ENCODE data around the gene CORO6. TPM values are rescaled to one million over a fixed set of nuclear protein-coding genes. Genes with fewer than 3 reads are reported as not detected.
A peak's percentile ranks its signal among the peaks of the same experiment; 100 is the strongest.

The CORO6 gene
- total and polyA plus RNA-seq, 7 experiments from 2014 or later = 0.15 to 3.1 (median 1.5) TPM

DNA sequence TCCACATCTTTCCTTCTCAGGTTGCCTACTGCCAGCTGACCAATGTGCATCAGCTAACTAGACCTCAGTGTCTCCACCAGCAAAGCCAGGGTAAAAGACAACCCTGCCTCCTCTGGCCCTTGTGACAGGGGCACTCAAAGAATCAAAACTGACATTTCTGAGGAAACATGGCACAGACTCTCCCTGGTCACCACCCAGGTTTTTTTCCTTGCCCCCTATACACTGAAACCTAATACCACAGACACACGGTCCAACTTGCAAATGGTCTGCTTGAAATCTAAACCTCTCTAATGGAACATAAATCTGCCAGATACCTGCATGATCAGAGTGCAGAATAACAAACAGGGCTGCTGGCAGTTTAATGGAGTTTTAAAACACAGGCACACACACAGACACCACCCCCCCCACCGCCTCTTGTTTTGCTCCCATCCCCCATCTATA lies 19.5 kb upstream of the CORO6 start:
- ChIA-PET POLR2A (interaction anchor here (0.5 to 0.7 kb wide), 2 partner anchors 66 to 285 kb away, joined by 3 to 4 read pairs; no protein-coding TSS in a partner anchor), CTCF (interaction anchor here (0.7 to 7.6 kb wide), 6 partner anchors 21 to 289 kb away, joined by 3 to 122 read pairs (median 4); no protein-coding TSS in a partner anchor)
- no peaks in the 10 kb centered on the region for H3K4me1 ChIP-seq (ENCODE audit: control insufficient read depth in 2 of 2, insufficient read depth in 2 of 2, low read length in 2 of 2)
- Mint-ChIP-seq H3K27ac (peak overlapping the region; percentile 51 to 86 (median 80)), H3K4me1 (peaks cover 0 to 35% (median 22%) of the 10 kb centered on the region in 7 donors), H3K9me3 (no peaks in the 10 kb centered on the region), H3K4me3 (no peak overlapping the region), H3K36me3 (peaks cover 0 to 13% (median 10%) of the 10 kb centered on the region in 5 donors), H3K27me3 (no peaks in the 10 kb centered on the region)
- H3K9me3 ChIP-seq (ENCODE audit: control insufficient read depth in 2 of 3, low read length in 3 of 3) = no peaks in the 10 kb centered on the region
- H3K27me3 ChIP-seq (ENCODE audit: control insufficient read depth in 2 of 2, insufficient read depth in 2 of 2, low read length in 2 of 2) = no peaks in the 10 kb centered on the region
- H3K36me3 ChIP-seq (ENCODE audit: control insufficient read depth in 2 of 3, insufficient read depth in 3 of 3, low read length in 3 of 3) = peaks cover 0 to 44% (median 0%) of the 10 kb centered on the region in 3 experiments
- DNase-seq = no peak
- ATAC-seq = no peak
- no peak overlapping the region for H3K4me3 ChIP-seq (ENCODE audit: low read length)
- H3K27ac ChIP-seq (ENCODE audit: low read depth, low read length) = peak overlapping the region; percentile 3
- intact Hi-C loops (cut with micrococcal nuclease) = loop anchor here (5.0 kb wide), 2 partner anchors 35 to 380 kb away; no protein-coding TSS in a partner anchor

DNA sequence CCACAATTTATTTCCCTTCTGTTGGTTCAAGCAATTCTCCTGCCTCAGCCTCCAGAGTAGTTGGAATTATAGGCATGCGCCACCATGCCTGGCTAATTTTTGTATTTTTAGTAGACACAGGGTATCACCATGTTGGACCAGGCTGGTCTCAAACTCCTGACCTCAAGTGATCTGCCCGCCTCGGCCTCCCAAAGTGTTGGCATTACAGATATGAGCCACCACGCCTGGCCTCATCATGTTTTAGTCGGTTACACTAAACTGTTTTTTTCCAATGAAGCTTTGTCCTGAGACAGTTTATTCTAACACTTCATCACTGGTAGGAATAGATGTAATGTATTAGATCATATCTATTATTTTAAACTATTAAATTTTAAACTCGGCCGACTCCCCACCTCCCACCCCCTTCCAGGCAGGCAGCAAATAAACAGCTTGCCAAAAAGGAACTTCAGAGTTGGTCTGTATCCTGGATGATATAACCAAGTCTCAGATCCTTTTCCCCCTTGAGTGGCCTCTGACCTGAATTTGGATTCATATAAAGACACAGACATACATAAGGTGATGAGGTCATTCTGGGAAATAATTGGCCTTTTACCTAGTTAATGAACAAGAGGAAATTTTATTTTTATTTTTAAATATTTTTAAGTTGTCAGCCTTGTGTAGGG lies 18.4 kb upstream of the CORO6 start:
- no peak for DNase-seq
- no peaks in the 10 kb centered on the region for H3K4me1 ChIP-seq (ENCODE audit: control insufficient read depth in 2 of 2, insufficient read depth in 2 of 2, low read length in 2 of 2)
- no peak overlapping the region for H3K4me3 ChIP-seq (ENCODE audit: low read length)
- Mint-ChIP-seq H3K9me3 (peaks cover 0 to 2% (median 0%) of the 10 kb centered on the region in 11 donors), H3K4me3 (no peak overlapping the region), H3K36me3 (peaks cover 0 to 20% (median 16%) of the 10 kb centered on the region in 5 donors), H3K27ac (peak overlapping the region in 8 of 9 donors; percentile 55 to 88 (median 75)), H3K4me1 (peaks cover 0 to 35% (median 22%) of the 10 kb centered on the region in 7 donors), H3K27me3 (no peaks in the 10 kb centered on the region)
- H3K27me3 ChIP-seq (ENCODE audit: control insufficient read depth in 2 of 2, insufficient read depth in 2 of 2, low read length in 2 of 2) = no peaks in the 10 kb centered on the region
- ChIA-PET POLR2A (interaction anchor here (0.7 kb wide), 1 partner anchor 32 kb away, joined by 3 read pairs; no protein-coding TSS in a partner anchor), CTCF (interaction anchor here (0.6 to 7.6 kb wide), 4 partner anchors 12 to 169 kb away, joined by 3 to 122 read pairs (median 4); no protein-coding TSS in a partner anchor)
- intact Hi-C loops (cut with micrococcal nuclease) = loop anchor here (5.0 kb wide), 2 partner anchors 36 to 381 kb away; no protein-coding TSS in a partner anchor
- ATAC-seq = no peak
- no peaks in the 10 kb centered on the region for H3K9me3 ChIP-seq (ENCODE audit: control insufficient read depth in 2 of 3, low read length in 3 of 3)
- H3K27ac ChIP-seq (ENCODE audit: low read depth, low read length) = no peak overlapping the region
- peaks cover 0 to 49% (median 3%) of the 10 kb centered on the region in 3 experiments for H3K36me3 ChIP-seq (ENCODE audit: control insufficient read depth in 2 of 3, insufficient read depth in 3 of 3, low read length in 3 of 3)

- H3K27ac ChIP-seq (ENCODE audit: low read depth, low read length) = no peak overlapping the region
- H3K9me3 Mint-ChIP-seq = peaks cover 0 to 2% (median 0%) of the 10 kb centered on the region in 11 donors
- ATAC-seq = no peak
These were observed 17.7 kb upstream of the CORO6 start for GRCh38 chr17:29640413-29640812.

GRCh38 chr17:29633886-29634285 lies 11.2 kb upstream of the CORO6 start:
- intact Hi-C loops (cut with micrococcal nuclease) = no loop called here
- POLR2A ChIA-PET = no interaction called here
- Mint-ChIP-seq H3K27ac (peak overlapping the region in 8 of 9 donors; percentile 17 to 69 (median 50)), H3K36me3 (peaks cover 3 to 30% (median 21%) of the 10 kb centered on the region in 5 donors), H3K27me3 (no peaks in the 10 kb centered on the region), H3K9me3 (peaks cover 0 to 2% (median 0%) of the 10 kb centered on the region in 11 donors), H3K4me1 (peaks cover 6 to 25% (median 16%) of the 10 kb centered on the region in 7 donors), H3K4me3 (no peak overlapping the region)
- H3K36me3 ChIP-seq (ENCODE audit: control insufficient read depth in 2 of 3, insufficient read depth in 3 of 3, low read length in 3 of 3) = peaks cover 5 to 71% (median 14%) of the 10 kb centered on the region in 3 experiments
- no peaks in the 10 kb centered on the region for H3K27me3 ChIP-seq (ENCODE audit: control insufficient read depth in 2 of 2, insufficient read depth in 2 of 2, low read length in 2 of 2)
- CTCF ChIA-PET = interaction anchor here (1.9 kb wide), 1 partner anchor 9 kb away, joined by 6 read pairs; no protein-coding TSS in a partner anchor
- no peak overlapping the region for H3K27ac ChIP-seq (ENCODE audit: low read depth, low read length)
- H3K4me3 ChIP-seq (ENCODE audit: low read length) = no peak overlapping the region
- H3K9me3 ChIP-seq (ENCODE audit: control insufficient read depth in 2 of 3, low read length in 3 of 3) = no peaks in the 10 kb centered on the region
- no peaks in the 10 kb centered on the region for H3K4me1 ChIP-seq (ENCODE audit: control insufficient read depth in 2 of 2, insufficient read depth in 2 of 2, low read length in 2 of 2)
- ATAC-seq = no peak
- no peak for DNase-seq

More at GRCh38 chr17:29640413-29640812, 17.7 kb upstream of the CORO6 start:
- ChIA-PET POLR2A (no interaction called here), CTCF (interaction anchor here (0.6 to 7.6 kb wide), 7 partner anchors 13 to 290 kb away, joined by 3 to 122 read pairs (median 5); partner anchors contain the start of gene SSH2)
- H3K27me3 Mint-ChIP-seq = no peaks in the 10 kb centered on the region
- Histone ChIP-seq H3K4me1 (ENCODE audit: control insufficient read depth in 2 of 2, insufficient read depth in 2 of 2, low read length in 2 of 2) (no peaks in the 10 kb centered on the region), H3K9me3 (ENCODE audit: control insufficient read depth in 2 of 3, low read length in 3 of 3) (no peaks in the 10 kb centered on the region), H3K27me3 (ENCODE audit: control insufficient read depth in 2 of 2, insufficient read depth in 2 of 2, low read length in 2 of 2) (no peaks in the 10 kb centered on the region), H3K36me3 (ENCODE audit: control insufficient read depth in 2 of 3, insufficient read depth in 3 of 3, low read length in 3 of 3) (peaks cover 0 to 49% (median 5%) of the 10 kb centered on the region in 3 experiments), H3K4me3 (ENCODE audit: low read length) (no peak overlapping the region)
- peaks cover 0 to 21% (median 15%) of the 10 kb centered on the region in 5 donors for H3K36me3 Mint-ChIP-seq
- peak overlapping the region in 8 of 9 donors; percentile 40 to 88 (median 61) for H3K27ac Mint-ChIP-seq
- DNase-seq = no peak
- H3K4me3 Mint-ChIP-seq = no peak overlapping the region
- intact Hi-C loops (cut with micrococcal nuclease) = loop anchor here (5.0 kb wide), 2 partner anchors 37 to 382 kb away; no protein-coding TSS in a partner anchor
- H3K4me1 Mint-ChIP-seq = peaks cover 0 to 35% (median 19%) of the 10 kb centered on the region in 7 donors

GRCh38 chr17:29630630-29631193 lies 8.0 kb upstream of the CORO6 start:
- ATAC-seq = no peak
- POLR2A ChIA-PET = no interaction called here
- Histone ChIP-seq H3K4me1 (ENCODE audit: control insufficient read depth in 2 of 2, insufficient read depth in 2 of 2, low read length in 2 of 2) (no peaks in the 10 kb centered on the region), H3K4me3 (ENCODE audit: low read length) (no peak overlapping the region), H3K9me3 (ENCODE audit: control insufficient read depth in 2 of 3, low read length in 3 of 3) (no peaks in the 10 kb centered on the region), H3K27ac (ENCODE audit: low read depth, low read length) (no peak overlapping the region), H3K36me3 (ENCODE audit: control insufficient read depth in 2 of 3, insufficient read depth in 3 of 3, low read length in 3 of 3) (peaks cover 0 to 58% (median 14%) of the 10 kb centered on the region in 3 experiments), H3K27me3 (ENCODE audit: control insufficient read depth in 2 of 2, insufficient read depth in 2 of 2, low read length in 2 of 2) (no peaks in the 10 kb centered on the region)
- CTCF ChIA-PET = no interaction called here
- Mint-ChIP-seq H3K9me3 (no peaks in the 10 kb centered on the region), H3K36me3 (peaks cover 3 to 23% (median 13%) of the 10 kb centered on the region in 5 donors), H3K27me3 (no peaks in the 10 kb centered on the region), H3K27ac (peak overlapping the region in 8 of 9 donors; percentile 19 to 68 (median 49)), H3K4me3 (no peak overlapping the region), H3K4me1 (peaks cover 18 to 43% (median 37%) of the 10 kb centered on the region in 7 donors)
- no peak for DNase-seq
- intact Hi-C loops (cut with micrococcal nuclease) = no loop called here

GRCh38 chr17:29629839-29630238 lies 7.1 kb upstream of the CORO6 start:
- peaks cover 0 to 55% (median 14%) of the 10 kb centered on the region in 3 experiments for H3K36me3 ChIP-seq (ENCODE audit: control insufficient read depth in 2 of 3, insufficient read depth in 3 of 3, low read length in 3 of 3)
- H3K4me1 ChIP-seq (ENCODE audit: control insufficient read depth in 2 of 2, insufficient read depth in 2 of 2, low read length in 2 of 2) = no peaks in the 10 kb centered on the region
- H3K27me3 ChIP-seq (ENCODE audit: control insufficient read depth in 2 of 2, insufficient read depth in 2 of 2, low read length in 2 of 2) = no peaks in the 10 kb centered on the region
- CTCF ChIA-PET = no interaction called here
- Mint-ChIP-seq H3K4me3 (no peak overlapping the region), H3K27ac (peak overlapping the region in 5 of 9 donors; percentile 43 to 66 (median 49)), H3K27me3 (no peaks in the 10 kb centered on the region), H3K36me3 (peaks cover 3 to 22% (median 13%) of the 10 kb centered on the region in 5 donors), H3K4me1 (peaks cover 18 to 52% (median 38%) of the 10 kb centered on the region in 7 donors), H3K9me3 (no peaks in the 10 kb centered on the region)
- no peaks in the 10 kb centered on the region for H3K9me3 ChIP-seq (ENCODE audit: control insufficient read depth in 2 of 3, low read length in 3 of 3)
- POLR2A ChIA-PET = no interaction called here
- DNase-seq = no peak
- no peak overlapping the region for H3K4me3 ChIP-seq (ENCODE audit: low read length)
- no peak for ATAC-seq
- intact Hi-C loops (cut with micrococcal nuclease) = no loop called here
- H3K27ac ChIP-seq (ENCODE audit: low read depth, low read length) = no peak overlapping the region

Measured in naive thymus-derived CD4-positive, alpha-beta T cell (primary cell).